Stimulated activated CD4-positive, alpha-beta T cell treated with anti-CD3 and anti-CD28 coated beads, Interleukin-12 subunit alpha, Interleukin-12 subunit beta, amount 100 ng/mL, for 4 hours (primary cell): ENCODE data around the gene RAD18.
A peak's percentile ranks its signal among the peaks of the same experiment; 100 is the strongest.

Source experiments
- DNase-seq: peaks from one replicate; pipeline ENCODE4 v3.0.0-alpha.2; 2020

RAD18 gene

GRCh38 chr3:8984526-8984925, 21.3 kb upstream of the RAD18 start:
- DNase-seq, result no peak

- DNase-seq, result no peak
Measured at GRCh38 chr3:8984081-8984480, 20.8 kb upstream of the RAD18 start.

- DNase-seq, result no peak
Measured at GRCh38 chr3:8983591-8983990, 20.3 kb upstream of the RAD18 start.

- DNase-seq, result no peak
Measured at GRCh38 chr3:8983026-8983425, 19.8 kb upstream of the RAD18 start.

GRCh38 chr3:8982509-8982908, 19.2 kb upstream of the RAD18 start:
- DNase-seq, result no peak

GRCh38 chr3:8981700-8982099, 18.4 kb upstream of the RAD18 start:
- no peak for DNase-seq

- DNase-seq, result no peak
Measured at GRCh38 chr3:8981296-8981695, 18.0 kb upstream of the RAD18 start.

GRCh38 chr3:8980756-8981257, 17.5 kb upstream of the RAD18 start:
- DNase-seq, result no peak

- no peak for DNase-seq
Measured at GRCh38 chr3:8979262-8979661, 16.0 kb upstream of the RAD18 start.

- DNase-seq, result no peak
Measured at GRCh38 chr3:8978551-8978950, 15.3 kb upstream of the RAD18 start.

GRCh38 chr3:8976540-8977182, 13.4 kb upstream of the RAD18 start:
- no peak for DNase-seq

- DNase-seq, result no peak
Measured at GRCh38 chr3:8975081-8976020, 12.1 kb upstream of the RAD18 start.

GRCh38 chr3:8974458-8974857, 11.2 kb upstream of the RAD18 start:
- DNase-seq, result no peak

GRCh38 chr3:8972639-8973038, 9.4 kb upstream of the RAD18 start:
- no peak for DNase-seq

- DNase-seq, result peak; percentile 65
Measured at GRCh38 chr3:8970971-8971589, 7.8 kb upstream of the RAD18 start.

GRCh38 chr3:8969241-8969640, 6.0 kb upstream of the RAD18 start:
- no peak for DNase-seq

GRCh38 chr3:8968375-8968882, 5.2 kb upstream of the RAD18 start:
- DNase-seq, result no peak

- DNase-seq, result no peak
Measured at GRCh38 chr3:8967553-8967952, 4.3 kb upstream of the RAD18 start.

GRCh38 chr3:8966820-8967348, 3.6 kb upstream of the RAD18 start:
- no peak for DNase-seq

- no peak for DNase-seq
Measured at GRCh38 chr3:8966150-8966819, 3.0 kb upstream of the RAD18 start.

- DNase-seq, result no peak
Measured at GRCh38 chr3:8964436-8965370, 1.4 kb upstream of the RAD18 start.
